Stimulated activated CD4-positive, alpha-beta T cell treated with anti-CD3 and anti-CD28 coated beads, Interleukin-2, amount 100 ng/mL, for 24 hours (primary cell): ENCODE results near the gene PUS10.
"Not testable (repeated sequence)": the region's sequence is repeated elsewhere in the genome, so short reads cannot be mapped to it uniquely, and the experiment has no call there.

Experiments
- DNase-seq, 2 donors: peaks; one replicate each; pipeline ENCODE4 v3.0.0-alpha.2; 2020

Gene PUS10

GRCh38 chr2:60926741-60927552, 91.1 kb downstream of the PUS10 start:
- no peak for DNase-seq

- DNase-seq, result no peak
Observed at GRCh38 chr2:60925994-60926740, 91.9 kb downstream of the PUS10 start.

DNA sequence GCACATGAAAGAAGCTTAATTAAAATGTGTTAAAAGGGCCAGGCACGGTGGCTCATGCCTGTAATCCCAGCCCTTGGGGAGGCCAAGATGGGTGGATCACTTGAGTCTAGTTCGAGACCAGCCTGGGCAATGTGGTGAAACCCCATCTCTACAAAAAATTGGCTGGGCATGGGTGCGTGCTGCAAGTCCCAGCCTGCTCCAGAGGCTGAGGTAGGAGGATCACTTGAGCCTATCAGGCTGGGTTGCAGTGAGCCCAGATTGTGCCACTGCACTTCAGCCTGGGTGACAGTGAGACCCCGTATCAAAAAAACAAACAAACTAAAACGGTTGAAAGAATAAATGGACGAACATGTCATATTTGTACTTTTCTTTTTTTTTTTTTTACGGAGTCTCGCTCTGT, 110.7 kb downstream of the PUS10 start:
- DNase-seq, result no peak

DNA sequence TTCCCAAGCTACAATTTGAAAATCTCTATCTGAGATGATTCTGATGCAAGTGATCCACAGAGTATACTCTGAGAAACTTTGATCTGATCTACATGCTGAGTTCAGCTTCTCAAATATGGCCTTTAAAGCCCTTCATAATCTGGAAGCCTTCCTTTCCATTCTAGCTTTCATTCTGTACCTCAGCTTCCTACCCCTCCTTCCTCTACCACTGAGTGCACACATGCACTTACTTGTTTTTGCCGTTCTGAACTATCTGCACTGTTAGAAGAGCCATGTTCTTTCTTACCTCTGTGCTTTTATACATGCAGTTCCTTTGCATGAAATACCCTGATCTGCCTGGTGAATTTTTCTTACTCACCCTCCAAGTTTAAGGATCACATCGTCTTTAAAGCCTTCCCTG, 111.7 kb downstream of the PUS10 start:
- DNase-seq, result no peak

- DNase-seq, result not testable (repeated sequence)
Observed at GRCh38 chr2:60905867-60906266, 112.2 kb downstream of the PUS10 start.

- DNase-seq, result not testable (repeated sequence)
Observed at GRCh38 chr2:60901296-60901695, 116.8 kb downstream of the PUS10 start.

DNA sequence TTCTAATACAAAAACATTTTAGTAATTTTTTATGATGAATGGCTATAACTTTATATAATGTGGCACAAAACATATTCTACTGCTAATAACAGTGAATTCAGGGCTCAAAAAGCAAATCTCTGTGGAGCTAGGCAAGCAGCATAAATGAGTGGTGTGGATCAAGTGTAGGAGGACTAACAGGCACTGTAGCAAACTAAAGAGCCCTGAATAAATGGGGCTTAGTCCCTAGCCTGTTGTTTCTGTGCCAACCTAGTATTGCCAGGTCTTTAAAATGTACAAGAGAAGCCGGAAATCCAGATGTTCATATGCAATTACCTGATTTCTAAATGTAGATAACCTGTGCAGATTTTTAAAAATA, 118.2 kb downstream of the PUS10 start:
- no peak for DNase-seq

DNA sequence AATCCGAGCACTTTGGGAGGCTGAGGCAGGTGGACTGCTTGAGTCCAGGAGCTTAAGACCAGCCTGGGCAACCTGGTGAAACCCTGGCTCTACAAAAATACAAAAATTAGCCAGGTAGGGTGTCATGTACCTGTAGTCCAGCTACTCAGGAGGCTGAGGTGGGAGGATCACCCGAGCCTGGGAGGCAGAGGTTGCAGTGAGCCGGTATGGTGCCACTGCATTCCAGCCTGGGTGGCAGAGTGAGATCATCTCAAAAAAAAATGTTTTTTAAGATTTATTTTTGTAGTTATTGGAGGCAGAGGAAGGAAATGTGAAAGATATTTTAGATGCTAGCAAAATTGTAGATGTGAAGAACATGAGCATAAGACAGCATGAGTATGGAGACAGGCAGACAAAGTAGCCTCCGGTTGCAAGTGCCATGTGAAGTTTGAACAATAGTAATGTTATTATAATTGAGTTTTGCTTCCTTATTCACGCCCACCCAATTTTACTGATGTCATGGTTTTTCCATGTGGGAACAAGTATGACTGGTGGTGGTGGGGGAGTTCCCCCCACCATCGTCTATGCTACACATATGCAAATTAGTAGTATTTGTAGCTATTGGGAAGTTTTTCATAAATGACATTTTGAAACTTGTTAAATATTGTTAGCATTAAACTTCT, 118.7 kb downstream of the PUS10 start:
- peak; percentile 52 to 66 for DNase-seq

GRCh38 chr2:60898567-60898966, 119.5 kb downstream of the PUS10 start:
- no peak for DNase-seq
